ENCODE measurements around the gene ZNF536.

- TF ChIP-seq MYC (IDR thresholded peaks at IDR 0.05; ENCODE audit: low read depth, low read length) (no peak), MYC (CRISPR knock-in tag; IDR thresholded peaks at IDR 0.05; ENCODE audit: borderline replicate concordance, low read depth) (no peak), PTBP1 (IDR thresholded peaks at IDR 0.05; ENCODE audit: low read depth, low read length) (no peak), ZNF318 (IDR thresholded peaks at IDR 0.05; ENCODE audit: borderline replicate concordance in 1 of 2, low read depth in 1 of 2) (no peak), RAD21 (CRISPR knock-in tag; conservative IDR thresholded peaks at IDR 0.05 in 1 of 2, IDR thresholded peaks at IDR 0.05 in 1 of 2) (no peak), RHOXF2B (CRISPR knock-in tag; conservative IDR thresholded peaks at IDR 0.05) (no peak), RCOR1 (IDR thresholded peaks at IDR 0.05; ENCODE audit: borderline replicate concordance in 1 of 2, low read depth in 2 of 2, low read length in 2 of 2) (no peak), SPI1 (IDR thresholded peaks at IDR 0.05; ENCODE audit: borderline replicate concordance, low read depth, low read length) (no peak)
- TF ChIP-seq, protein P1, sequence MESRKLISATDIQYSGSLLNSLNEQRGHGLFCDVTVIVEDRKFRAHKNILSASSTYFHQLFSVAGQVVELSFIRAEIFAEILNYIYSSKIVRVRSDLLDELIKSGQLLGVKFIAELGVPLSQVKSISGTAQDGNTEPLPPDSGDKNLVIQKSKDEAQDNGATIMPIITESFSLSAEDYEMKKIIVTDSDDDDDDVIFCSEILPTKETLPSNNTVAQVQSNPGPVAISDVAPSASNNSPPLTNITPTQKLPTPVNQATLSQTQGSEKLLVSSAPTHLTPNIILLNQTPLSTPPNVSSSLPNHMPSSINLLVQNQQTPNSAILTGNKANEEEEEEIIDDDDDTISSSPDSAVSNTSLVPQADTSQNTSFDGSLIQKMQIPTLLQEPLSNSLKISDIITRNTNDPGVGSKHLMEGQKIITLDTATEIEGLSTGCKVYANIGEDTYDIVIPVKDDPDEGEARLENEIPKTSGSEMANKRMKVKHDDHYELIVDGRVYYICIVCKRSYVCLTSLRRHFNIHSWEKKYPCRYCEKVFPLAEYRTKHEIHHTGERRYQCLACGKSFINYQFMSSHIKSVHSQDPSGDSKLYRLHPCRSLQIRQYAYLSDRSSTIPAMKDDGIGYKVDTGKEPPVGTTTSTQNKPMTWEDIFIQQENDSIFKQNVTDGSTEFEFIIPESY (CRISPR knock-in tag; IDR thresholded peaks at IDR 0.05), result no peak
Measured at GRCh38 chr19:30564551-30565011, 192.4 kb downstream of the ZNF536 start.
